ENCODE data around the gene PHF23.

PHF23 gene

GRCh38 chr17:7239091-7240027, at the start of gene PHF23:
TSS of gene PHF23 (minus strand) at chr17:7239457. CDS start at chr17:7239279, 178 bp downstream.
- peak; percentile 97 to 99 for DNase-seq

- DNase-seq = no peak
Observed at GRCh38 chr17:7285679-7286078, 46.4 kb upstream of the PHF23 start.

GRCh38 chr17:7284911-7285310, 45.7 kb upstream of the PHF23 start:
- no peak for DNase-seq

- DNase-seq = no peak
Observed at GRCh38 chr17:7283471-7284216, 44.4 kb upstream of the PHF23 start.

- DNase-seq = no peak
Observed at GRCh38 chr17:7282752-7283321, 43.6 kb upstream of the PHF23 start.

- DNase-seq = no peak
Observed at GRCh38 chr17:7281953-7282751, 42.9 kb upstream of the PHF23 start.

GRCh38 chr17:7281074-7281952, 42.1 kb upstream of the PHF23 start, which contains the start of gene SLC2A4:
TSS of gene SLC2A4 (plus strand) at chr17:7281718. CDS start at chr17:7281935, 217 bp downstream.
- peak; percentile 86 to 87 for DNase-seq

- peak; percentile 61 to 81 for DNase-seq
Observed at GRCh38 chr17:7280519-7281073, 41.3 kb upstream of the PHF23 start.

GRCh38 chr17:7279448-7279847, 40.2 kb upstream of the PHF23 start:
- no peak for DNase-seq

- DNase-seq = no peak
Observed at GRCh38 chr17:7266784-7267183, 27.5 kb upstream of the PHF23 start.

- no peak for DNase-seq
Observed at GRCh38 chr17:7263801-7264078, 24.5 kb upstream of the PHF23 start.

- DNase-seq = no peak
Observed at GRCh38 chr17:7262935-7263800, 23.9 kb upstream of the PHF23 start.

GRCh38 chr17:7262192-7262934, 23.1 kb upstream of the PHF23 start, which contains the start of gene CLDN7:
TSS of gene CLDN7 (minus strand) at chr17:7262478. CDS start at chr17:7262043, 435 bp downstream.
- no peak for DNase-seq

GRCh38 chr17:7261379-7262191, 22.3 kb upstream of the PHF23 start:
- no peak for DNase-seq

- no peak for DNase-seq
Observed at GRCh38 chr17:7260651-7261378, 21.6 kb upstream of the PHF23 start.

- DNase-seq = no peak
Observed at GRCh38 chr17:7260151-7260550, 20.9 kb upstream of the PHF23 start.

- DNase-seq = no peak
Observed at GRCh38 chr17:7259555-7259889, 20.3 kb upstream of the PHF23 start.

Data from SW 1271 (cell line).